ENCODE measurements around the gene VWC2L. TPM values are rescaled to one million over a fixed set of nuclear protein-coding genes. Genes with fewer than 3 reads are reported as not detected.

Gene VWC2L
- total and polyA plus RNA-seq, 9 donors: 0.11 TPM; not detected in 8

- Histone ChIP-seq H3K4me3 (no peak overlapping the region), H3K27ac (no peak overlapping the region), H3K36me3 (no peaks in the 10 kb centered on the region), H3K9me3 (no peaks in the 10 kb centered on the region), H3K4me1 (ENCODE audit: insufficient read depth) (no peaks in the 10 kb centered on the region), H3K27me3 (no peaks in the 10 kb centered on the region)
- 91 to 93% (median 92%) methylated on average over 3 of the region's 3 CpGs for WGBS, 3 donors
- no peak for TF ChIP-seq POLR2A (IDR thresholded peaks at IDR 0.05)
- no peak for TF ChIP-seq EP300 (IDR thresholded peaks at IDR 0.05)
- TF ChIP-seq CTCF (IDR thresholded peaks at IDR 0.05): no peak
- intact Hi-C loops (cut with DNase I): no loop called here
- no peak for DNase-seq
These were observed 139.9 kb downstream of the VWC2L start for GRCh38 chr2:214550786-214551185.

DNA sequence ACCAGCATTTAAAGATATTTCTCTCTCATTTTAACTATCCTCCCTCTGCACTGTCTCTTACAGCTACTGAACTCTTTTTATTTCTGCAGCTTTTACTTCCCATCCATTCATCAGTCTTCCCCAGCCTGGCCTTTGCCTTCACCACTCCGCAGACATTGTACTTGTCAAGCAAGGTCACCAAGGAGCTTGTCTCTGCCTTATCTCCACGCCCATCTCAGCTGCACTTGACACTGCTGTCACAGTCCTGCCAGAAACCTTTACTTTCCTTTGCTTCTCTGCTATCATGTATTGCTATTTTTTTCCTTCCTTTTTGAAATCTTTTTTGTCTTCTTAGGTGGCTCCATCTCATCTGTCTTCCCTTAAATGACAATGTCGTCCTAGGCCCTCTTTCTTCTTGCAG lies 147.0 kb downstream of the VWC2L start:
- 75 to 84% (median 80%) methylated on average over 3 of the region's 3 CpGs for WGBS, 3 donors
- H3K27me3 ChIP-seq: no peaks in the 10 kb centered on the region
- no peaks in the 10 kb centered on the region for H3K4me1 ChIP-seq (ENCODE audit: insufficient read depth)
- H3K36me3 ChIP-seq: no peaks in the 10 kb centered on the region
- H3K27ac ChIP-seq: no peak overlapping the region
- DNase-seq: no peak
- no peak overlapping the region for H3K4me3 ChIP-seq
- TF ChIP-seq POLR2A (IDR thresholded peaks at IDR 0.05) (no peak), CTCF (IDR thresholded peaks at IDR 0.05) (no peak), EP300 (IDR thresholded peaks at IDR 0.05) (no peak)
- intact Hi-C loops (cut with DNase I): no loop called here
- H3K9me3 ChIP-seq: no peaks in the 10 kb centered on the region

- H3K27ac ChIP-seq: no peak overlapping the region
- no peak for DNase-seq
- H3K9me3 ChIP-seq: no peaks in the 10 kb centered on the region
- H3K36me3 ChIP-seq: no peaks in the 10 kb centered on the region
- H3K27me3 ChIP-seq: no peaks in the 10 kb centered on the region
- no peak overlapping the region for H3K4me3 ChIP-seq
- H3K4me1 ChIP-seq (ENCODE audit: insufficient read depth): no peaks in the 10 kb centered on the region
- intact Hi-C loops (cut with DNase I): no loop called here
- TF ChIP-seq EP300 (IDR thresholded peaks at IDR 0.05): no peak
- no peak for TF ChIP-seq POLR2A (IDR thresholded peaks at IDR 0.05)
- no peak for TF ChIP-seq CTCF (IDR thresholded peaks at IDR 0.05)
- WGBS, 3 donors: 86 to 94% (median 92%) methylated on average over 1 of the region's 1 CpG
These were observed 147.5 kb downstream of the VWC2L start for GRCh38 chr2:214558341-214558740.

DNA sequence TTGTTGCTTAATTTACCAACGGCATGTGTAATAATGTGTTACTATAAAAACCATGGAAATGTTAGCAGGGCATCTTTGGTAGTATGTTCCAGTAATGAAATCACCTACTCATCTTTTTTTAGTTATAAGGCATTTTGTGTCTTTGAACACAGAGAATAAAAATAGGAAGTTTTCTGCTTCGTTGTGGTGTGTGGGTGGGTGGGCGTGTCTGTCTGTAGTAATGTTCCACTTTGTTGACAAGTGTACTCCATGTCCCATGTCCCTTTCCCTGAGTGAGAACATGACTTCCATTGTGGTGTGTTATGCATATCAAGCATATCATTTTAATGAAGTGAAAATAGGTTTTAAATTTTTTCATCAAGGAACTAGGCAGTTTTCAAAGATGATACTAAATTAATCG lies 149.3 kb downstream of the VWC2L start:
- Histone ChIP-seq H3K9me3 (no peaks in the 10 kb centered on the region), H3K4me1 (ENCODE audit: insufficient read depth) (no peaks in the 10 kb centered on the region), H3K4me3 (no peak overlapping the region), H3K27me3 (no peaks in the 10 kb centered on the region), H3K36me3 (no peaks in the 10 kb centered on the region), H3K27ac (no peak overlapping the region)
- no peak for TF ChIP-seq POLR2A (IDR thresholded peaks at IDR 0.05)
- TF ChIP-seq CTCF (IDR thresholded peaks at IDR 0.05): no peak
- no peak for TF ChIP-seq EP300 (IDR thresholded peaks at IDR 0.05)
- no peak for DNase-seq
- intact Hi-C loops (cut with DNase I): no loop called here
- WGBS, 3 donors: 69 to 78% (median 72%) methylated on average over 4 of the region's 4 CpGs

Measured in ovary (tissue), 9 donors.